SU-DHL-6 (cell line): Measurements from ENCODE around the gene BAHCC1.

Experiments
- H2AFZ ChIP-seq: fragments of 200-600 bp; sonication (generic); 2 replicates; pipeline ENCODE4 v1.6.1; 2014; ENCODE audit warnings: low read depth, mild to moderate bottlenecking, moderate library complexity, mixed read lengths, antibody characterized with exemption, low read length; ENCODE audit not compliant: severe bottlenecking
- H3F3A ChIP-seq: fragments of 200-600 bp; shearing (Covaris generic); 2 replicates; pipeline ENCODE4 v1.6.0; 2016; ENCODE audit warnings: antibody characterized with exemption, mild to moderate bottlenecking; ENCODE audit not compliant: insufficient read depth
- H3K27ac ChIP-seq: fragments of 200-600 bp; sonication (generic); 2 replicates; pipeline ENCODE4 v1.5.1; 2016; ENCODE audit warnings: low read depth, mild to moderate bottlenecking, low read length, moderate library complexity, mixed read lengths
- H3K27me3 ChIP-seq: fragments of 200-600 bp; sonication (generic), shearing (Covaris generic); 2 replicates; pipeline ENCODE4 v1.6.0; 2014; ENCODE audit warnings: mild to moderate bottlenecking, low read length
- H3K36me3 ChIP-seq: fragments of 200-600 bp; sonication (generic); 2 replicates; pipeline ENCODE4 v1.6.1; 2014; ENCODE audit warnings: mild to moderate bottlenecking, low read length, mixed read lengths
- H3K4me2 ChIP-seq: fragments of 300-600, 200-600 bp; shearing (Covaris generic), sonication (generic); 2 replicates; pipeline ENCODE4 v1.6.0; 2014; ENCODE audit warnings: low read length, low read depth, mild to moderate bottlenecking; ENCODE audit not compliant: poor library complexity, severe bottlenecking
- H3K4me3 ChIP-seq: fragments of 200-600 bp; sonication (generic); 2 replicates; pipeline ENCODE4 v1.5.1; 2014; ENCODE audit warnings: antibody characterized with exemption, low read length, mild to moderate bottlenecking, mixed read lengths; ENCODE audit not compliant: insufficient read depth, poor library complexity, severe bottlenecking
- H3K79me2 ChIP-seq: fragments of 200-600 bp; sonication (generic); 2 replicates; pipeline ENCODE4 v1.6.1; 2014; ENCODE audit warnings: mild to moderate bottlenecking, low read length, moderate library complexity; ENCODE audit not compliant: insufficient read depth
- H3K9ac ChIP-seq: fragments of 200-600 bp; sonication (generic); 2 replicates; pipeline ENCODE4 v1.7.0; 2014; ENCODE audit warnings: mild to moderate bottlenecking, low read length
- H3K9me2 ChIP-seq: fragments of 200-600 bp; sonication (generic); replicated peaks from 2 replicates; pipeline ENCODE4 v1.6.1; 2014; ENCODE audit warnings: low read length; ENCODE audit not compliant: insufficient read depth
- H3K9me3 ChIP-seq: fragments of 200-600 bp; sonication (generic); 2 replicates; pipeline ENCODE4 v1.6.1; 2014; ENCODE audit warnings: low read length, mixed read lengths; ENCODE audit not compliant: insufficient read depth
- H4K20me1 ChIP-seq: fragments of 200-600 bp; sonication (generic); 2 replicates; pipeline ENCODE4 v1.6.1; 2014; ENCODE audit warnings: low read depth, mild to moderate bottlenecking, antibody characterized with exemption, low read length, moderate library complexity, mixed read lengths
- CTCF ChIP-seq: fragments of 200-600 bp; sonication (generic); IDR thresholded peaks from one replicate; pipeline ENCODE4 v1.5.1; 2017; ENCODE audit warnings: antibody characterized with exemption, mild to moderate bottlenecking, low read length, moderate library complexity; ENCODE audit not compliant: insufficient read depth, poor library complexity, severe bottlenecking
- EZH2phosphoT487 ChIP-seq: fragments of 200-600 bp; sonication (generic), shearing (Covaris generic); conservative IDR thresholded peaks from 2 replicates; pipeline ENCODE4 v1.6.1; 2018; ENCODE audit warnings: mild to moderate bottlenecking, antibody characterized with exemption, low read length, moderate library complexity, mixed read lengths

BAHCC1 gene

GRCh38 chr17:81469266-81469665 lies 74.0 kb downstream of the BAHCC1 start:
- no peak for TF ChIP-seq EZH2phosphoT487
- TF ChIP-seq CTCF, result no peak
- no peaks in the 10 kb centered on the region for H3K9me2 ChIP-seq
- no peaks in the 10 kb centered on the region for H3F3A ChIP-seq
- no peaks in the 10 kb centered on the region for H3K27me3 ChIP-seq
- H3K4me3 ChIP-seq, result no peak overlapping the region
- H3K36me3 ChIP-seq, result no peaks in the 10 kb centered on the region
- no peak overlapping the region for H2AFZ ChIP-seq
- no peak overlapping the region for H3K27ac ChIP-seq
- no peak overlapping the region for H3K4me2 ChIP-seq
- H3K9ac ChIP-seq, result no peak overlapping the region
- H4K20me1 ChIP-seq, result no peaks in the 10 kb centered on the region
- no peaks in the 10 kb centered on the region for H3K79me2 ChIP-seq
- no peaks in the 10 kb centered on the region for H3K9me3 ChIP-seq

DNA sequence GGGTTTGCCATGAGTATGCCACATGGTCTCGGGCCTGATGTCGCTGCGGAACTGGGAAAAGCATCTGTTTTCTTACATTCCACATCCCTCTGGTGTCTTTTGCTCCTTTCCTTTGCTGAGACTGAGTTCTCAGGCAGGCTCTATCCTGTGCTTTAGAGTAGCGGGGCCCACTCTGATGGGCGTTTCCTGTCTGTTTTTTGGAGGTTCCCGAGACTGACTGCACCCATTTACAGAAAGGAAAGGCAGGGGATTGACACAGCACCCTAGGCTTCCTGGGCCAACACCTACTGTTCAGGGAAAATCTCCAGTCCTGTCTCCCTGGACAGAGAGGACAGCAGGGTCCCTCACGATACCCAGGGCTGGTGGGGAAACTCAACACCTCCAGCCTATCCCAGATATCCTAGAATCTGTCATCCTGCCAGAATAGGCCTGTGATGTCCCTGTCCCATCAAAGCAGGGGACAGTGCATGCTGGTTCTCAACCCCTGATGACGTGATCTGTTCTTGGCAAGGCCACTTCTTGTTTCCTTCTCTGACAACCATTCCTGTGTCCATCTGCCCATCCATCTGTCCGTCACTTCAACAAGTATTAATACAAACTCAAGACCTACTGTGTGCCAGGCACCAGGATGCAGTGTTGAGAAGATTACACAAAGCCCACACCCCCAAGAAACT lies 75.2 kb downstream of the BAHCC1 start:
- Histone ChIP-seq H3K27me3 (no peaks in the 10 kb centered on the region), H2AFZ (no peak overlapping the region), H3K79me2 (no peaks in the 10 kb centered on the region), H3K4me2 (no peak overlapping the region), H3F3A (no peaks in the 10 kb centered on the region), H3K9me3 (no peaks in the 10 kb centered on the region), H3K4me3 (no peak overlapping the region), H3K9me2 (no peaks in the 10 kb centered on the region), H3K27ac (no peak overlapping the region), H3K9ac (no peak overlapping the region), H4K20me1 (no peaks in the 10 kb centered on the region), H3K36me3 (no peaks in the 10 kb centered on the region)
- no peak for TF ChIP-seq EZH2phosphoT487
- no peak for TF ChIP-seq CTCF

GRCh38 chr17:81470944-81471817 lies 75.9 kb downstream of the BAHCC1 start:
- no peak overlapping the region for H3K27ac ChIP-seq
- no peaks in the 10 kb centered on the region for H3K9me2 ChIP-seq
- no peaks in the 10 kb centered on the region for H3K79me2 ChIP-seq
- TF ChIP-seq CTCF (no peak), EZH2phosphoT487 (no peak)
- H3K9me3 ChIP-seq, result no peaks in the 10 kb centered on the region
- no peaks in the 10 kb centered on the region for H4K20me1 ChIP-seq
- H3F3A ChIP-seq, result no peaks in the 10 kb centered on the region
- no peak overlapping the region for H2AFZ ChIP-seq
- no peaks in the 10 kb centered on the region for H3K36me3 ChIP-seq
- H3K4me3 ChIP-seq, result no peak overlapping the region
- no peak overlapping the region for H3K9ac ChIP-seq
- H3K4me2 ChIP-seq, result no peak overlapping the region
- H3K27me3 ChIP-seq, result no peaks in the 10 kb centered on the region
